Common myeloid progenitor, CD34-positive (primary cell): ENCODE data around the gene FRMD8.

Experiments
- CTCF ChIA-PET: fragments of 350-600 bp; sonication (Branson Sonifier 250); formaldehyde crosslinking; loops from one replicate; lab custom pipeline; 2021; ENCODE audit warnings: antibody characterized with exemption; lab: Charles Lee
- POLR2A ChIA-PET: fragments of 350-600 bp; sonication (Branson Sonifier 250); formaldehyde crosslinking; loops from one replicate; lab custom pipeline; 2021; ENCODE audit warnings: antibody characterized with exemption; lab: Charles Lee
- DNase-seq, 3 donors: peaks; one replicate each; pipeline versions ENCODE4 v3.0.0 to v3.0.0-alpha.2; 2013
- H3K27ac ChIP-seq, 2 experiments: 1 replicate in 1 of 2; 2 replicates in 1 of 2; pipeline ENCODE4 v1.7.0; 2013; ENCODE audit warnings: inconsistent platforms in 2 of 2, low read length in 2 of 2, mild to moderate bottlenecking in 2 of 2, low read depth in 1 of 2, moderate library complexity in 1 of 2; ENCODE audit not compliant: severe bottlenecking in 2 of 2, insufficient read depth in 1 of 2, poor library complexity in 1 of 2
- H3K27me3 ChIP-seq, 5 experiments: replicated peaks in 2 of 5; 1 replicate in 3 of 5; 2 replicates in 2 of 5; pipeline versions ENCODE4 v1.6.1 to v1.7.0; 2013; ENCODE audit warnings: low read length in 4 of 5, mild to moderate bottlenecking in 2 of 5, moderate library complexity in 2 of 5, inconsistent platforms in 1 of 5; ENCODE audit not compliant: insufficient read depth in 5 of 5, control insufficient read depth in 4 of 5
- H3K36me3 ChIP-seq, 4 experiments: 1 replicate in 2 of 4; 2 replicates in 2 of 4; pipeline versions ENCODE4 v1.6.1 to v1.7.0; 2013; ENCODE audit warnings: low read length in 3 of 4, control low read depth in 1 of 4, mild to moderate bottlenecking in 1 of 4; ENCODE audit not compliant: control insufficient read depth in 4 of 4, insufficient read depth in 4 of 4
- H3K4me1 ChIP-seq, 4 experiments: 1 replicate in 3 of 4; 2 replicates in 1 of 4; pipeline versions ENCODE4 v1.6.1 to v1.7.1; 2013; ENCODE audit warnings: low read length in 3 of 4, mild to moderate bottlenecking in 3 of 4, control low read depth in 1 of 4, inconsistent platforms in 1 of 4, moderate library complexity in 1 of 4; ENCODE audit not compliant: control insufficient read depth in 4 of 4, insufficient read depth in 4 of 4; ENCODE audit errors: control extremely low read depth in 1 of 4
- H3K4me3 ChIP-seq, 7 experiments: 1 replicate in 4 of 7; 2 replicates in 3 of 7; pipeline versions ENCODE4 v1.5.1 to v1.7.0; 2013; ENCODE audit warnings: mild to moderate bottlenecking in 7 of 7, low read length in 6 of 7, moderate library complexity in 6 of 7, inconsistent platforms in 2 of 7, low read depth in 2 of 7, control low read depth in 1 of 7; ENCODE audit not compliant: insufficient read depth in 4 of 7, control insufficient read depth in 1 of 7; ENCODE audit errors: extremely low read depth in 1 of 7
- H3K9me3 ChIP-seq, 5 experiments: 1 replicate in 4 of 5; 2 replicates in 1 of 5; pipeline versions ENCODE4 v1.6.1 to v1.7.1; 2013; ENCODE audit warnings: low read length in 4 of 5, mild to moderate bottlenecking in 2 of 5, inconsistent platforms in 1 of 5, low read depth in 1 of 5, moderate library complexity in 1 of 5; ENCODE audit not compliant: control insufficient read depth in 4 of 5, insufficient read depth in 2 of 5; ENCODE audit errors: control extremely low read depth in 1 of 5
- WGBS: methylation state at CpG from one replicate; pipeline ENCODE4 v1.1.5; 2013; ENCODE audit not compliant: insufficient coverage; 5-methylcytosine and 5-hydroxymethylcytosine counted together

The FRMD8 gene

GRCh38 chr11:65401073-65401802, 14.8 kb downstream of the FRMD8 start:
- H3K9me3 ChIP-seq: no peaks in the 10 kb centered on the region
- H3K27ac ChIP-seq: peak overlapping the region; percentile 46 to 58
- WGBS: 70% methylated on average over 11 of the region's 16 CpGs
- H3K27me3 ChIP-seq: no peaks in the 10 kb centered on the region
- no peak overlapping the region for H3K4me3 ChIP-seq
- peaks cover 0 to 54% (median 41%) of the 10 kb centered on the region in 4 experiments for H3K36me3 ChIP-seq
- ChIA-PET CTCF (interaction anchor here (1.2 to 9.7 kb wide), 4 partner anchors 13 to 193 kb away, joined by 3 to 77 read pairs (median 6); no protein-coding TSS in a partner anchor), POLR2A (interaction anchor here (0.5 to 5.8 kb wide), 2 partner anchors 14 to 22 kb away, joined by 3 to 55 read pairs; partner anchors contain the start of gene NEAT1)
- H3K4me1 ChIP-seq: peaks cover 2 to 36% (median 34%) of the 10 kb centered on the region in 4 experiments
- peak in 1 of 3 donors; percentile 22 for DNase-seq

- CTCF ChIA-PET: interaction anchor here (0.9 to 9.7 kb wide), 4 partner anchors 14 to 192 kb away, joined by 3 to 77 read pairs (median 6); no protein-coding TSS in a partner anchor
Measured at GRCh38 chr11:65401803-65402248, 15.4 kb downstream of the FRMD8 start.

GRCh38 chr11:65402790-65403189, 16.4 kb downstream of the FRMD8 start:
- peak overlapping the region in 1 of 2 experiments; percentile 83 for H3K27ac ChIP-seq
- peaks cover 0 to 49% (median 34%) of the 10 kb centered on the region in 4 experiments for H3K36me3 ChIP-seq
- no peak for DNase-seq
- H3K9me3 ChIP-seq: no peaks in the 10 kb centered on the region
- H3K4me3 ChIP-seq: no peak overlapping the region
- H3K27me3 ChIP-seq: no peaks in the 10 kb centered on the region
- H3K4me1 ChIP-seq: peaks cover 2 to 36% (median 34%) of the 10 kb centered on the region in 4 experiments
- ChIA-PET POLR2A (interaction anchor here (1.0 to 5.8 kb wide), 5 partner anchors 17 to 106 kb away, joined by 4 to 55 read pairs (median 4); partner anchors contain the start of gene NEAT1), CTCF (interaction anchor here (0.8 to 9.7 kb wide), 6 partner anchors 13 to 191 kb away, joined by 3 to 77 read pairs (median 4); partner anchors contain the start of gene FRMD8)
- 83% methylated on average over 2 of the region's 2 CpGs for WGBS

More at GRCh38 chr11:65401803-65402248, 15.4 kb downstream of the FRMD8 start:
- H3K4me3 ChIP-seq: no peak overlapping the region
- WGBS: 98% methylated on average over 9 of the region's 10 CpGs
- no peaks in the 10 kb centered on the region for H3K27me3 ChIP-seq
- peak overlapping the region; percentile 46 to 83 for H3K27ac ChIP-seq
- H3K9me3 ChIP-seq: no peaks in the 10 kb centered on the region
- peaks cover 0 to 54% (median 40%) of the 10 kb centered on the region in 4 experiments for H3K36me3 ChIP-seq
- DNase-seq: no peak
- POLR2A ChIA-PET: interaction anchor here (5.8 kb wide), 1 partner anchor 22 kb away, joined by 55 read pairs; the partner anchor contains the start of gene NEAT1
- peaks cover 2 to 36% (median 34%) of the 10 kb centered on the region in 4 experiments for H3K4me1 ChIP-seq

GRCh38 chr11:65403607-65404121, 17.2 kb downstream of the FRMD8 start:
- Histone ChIP-seq H3K27me3 (no peaks in the 10 kb centered on the region), H3K4me3 (peak overlapping the region in 4 of 7 experiments; percentile 11 to 46 (median 38)), H3K36me3 (peaks cover 4 to 48% (median 31%) of the 10 kb centered on the region in 4 experiments), H3K4me1 (peaks cover 2 to 36% (median 34%) of the 10 kb centered on the region in 4 experiments), H3K9me3 (no peaks in the 10 kb centered on the region), H3K27ac (peak overlapping the region; percentile 79 to 83)
- WGBS: 9% methylated on average over 9 of the region's 12 CpGs
- DNase-seq: peak; percentile 91 to 99 (median 97)
- ChIA-PET CTCF (interaction anchor here (0.9 to 9.7 kb wide), 5 partner anchors 12 to 22 kb away, joined by 3 to 77 read pairs (median 5); partner anchors contain the start of gene FRMD8), POLR2A (interaction anchor here (0.6 to 5.8 kb wide), 12 partner anchors 11 to 375 kb away, joined by 3 to 55 read pairs (median 4); partner anchors contain the start of genes MALAT1 and NEAT1)

- ChIA-PET CTCF (interaction anchor here (0.8 to 9.7 kb wide), 8 partner anchors 11 to 104 kb away, joined by 3 to 77 read pairs (median 4); partner anchors contain the start of gene FRMD8), POLR2A (interaction anchor here (0.6 to 5.8 kb wide), 8 partner anchors 11 to 95 kb away, joined by 3 to 55 read pairs (median 6); partner anchors contain the start of genes FRMD8, MALAT1 and NEAT1)
- H3K36me3 ChIP-seq: peaks cover 5 to 50% (median 34%) of the 10 kb centered on the region in 4 experiments
- no peaks in the 10 kb centered on the region for H3K9me3 ChIP-seq
- peak overlapping the region; percentile 79 to 83 for H3K27ac ChIP-seq
- peak overlapping the region in 4 of 7 experiments; percentile 11 to 45 (median 38) for H3K4me3 ChIP-seq
- H3K4me1 ChIP-seq: peaks cover 2 to 36% (median 34%) of the 10 kb centered on the region in 4 experiments
- 7% methylated on average over 9 of the region's 13 CpGs for WGBS
- peak in 2 of 3 donors; percentile 45 to 60 for DNase-seq
- H3K27me3 ChIP-seq: no peaks in the 10 kb centered on the region
Measured at GRCh38 chr11:65404210-65404609, 17.8 kb downstream of the FRMD8 start.

- no peaks in the 10 kb centered on the region for H3K9me3 ChIP-seq
- H3K4me3 ChIP-seq: peak overlapping the region in 1 of 7 experiments; percentile 45
- H3K27ac ChIP-seq: peak overlapping the region; percentile 79 to 83
- POLR2A ChIA-PET: interaction anchor here (0.7 to 5.8 kb wide), 5 partner anchors 10 to 67 kb away, joined by 3 to 55 read pairs (median 7); partner anchors contain the start of genes FRMD8 and NEAT1
- H3K4me1 ChIP-seq: peaks cover 2 to 36% (median 34%) of the 10 kb centered on the region in 4 experiments
- peaks cover 5 to 47% (median 33%) of the 10 kb centered on the region in 4 experiments for H3K36me3 ChIP-seq
- WGBS: 86% methylated on average over 22 of the region's 24 CpGs
- no peaks in the 10 kb centered on the region for H3K27me3 ChIP-seq
- no peak for DNase-seq
- CTCF ChIA-PET: interaction anchor here (0.8 to 9.7 kb wide), 10 partner anchors 11 to 104 kb away, joined by 3 to 77 read pairs (median 4); partner anchors contain the start of gene FRMD8
Measured at GRCh38 chr11:65404638-65405339, 18.4 kb downstream of the FRMD8 start.
